Vagina (tissue), 2 donors: ENCODE data around the gene PADI6.

ENCODE experiments used
- CTCF ChIP-seq, 3 experiments: fragments of 450-650 bp in 2 of 3; fragments of 200-600 bp in 1 of 3; sonication (generic) in 1 of 3; IDR thresholded peaks; one replicate each; pipeline ENCODE4 v1.5.1; 2017 to 2019; ENCODE audit warnings: antibody characterized with exemption in 3 of 3, mild to moderate bottlenecking in 2 of 3, moderate library complexity in 2 of 3
- POLR2A ChIP-seq, 2 donors: fragments of 450-650 bp; IDR thresholded peaks; one replicate each; pipeline ENCODE4 v1.6.1; 2017; ENCODE audit warnings: antibody characterized with exemption in 2 of 2, mild to moderate bottlenecking in 2 of 2, moderate library complexity in 2 of 2
- POLR2AphosphoS5 ChIP-seq, 2 donors: sonication (generic); formaldehyde crosslinking; IDR thresholded peaks; one replicate each; pipeline ENCODE4 v1.9.0; 2017; ENCODE audit warnings: antibody characterized with exemption in 2 of 2, mild to moderate bottlenecking in 2 of 2, low read depth in 1 of 2; ENCODE audit not compliant: insufficient read depth in 1 of 2

- no peak for TF ChIP-seq POLR2AphosphoS5 (IDR thresholded peaks at IDR 0.05; ENCODE audit: insufficient read depth in 1 of 2, low read depth in 1 of 2)
- TF ChIP-seq CTCF (IDR thresholded peaks at IDR 0.05) = no peak
- TF ChIP-seq POLR2A (IDR thresholded peaks at IDR 0.05) = no peak
These were observed 57.2 kb downstream of the PADI6 start for GRCh38 chr1:17429183-17429582.
